GM12878 (cell line): ENCODE data around the gene NOL4L. TPM values are rescaled to one million over a fixed set of nuclear protein-coding genes. Genes with fewer than 3 reads are reported as not detected.

ENCODE experiments used
- ATAC-seq: fragments of 200-7000 bp; cut with Tn5 transposase; 3 replicates; pipeline ENCODE4 v1.9.1; 2020; ENCODE audit warnings: mild to moderate bottlenecking, moderate library complexity
- BruUV-seq: library from RNA; stranded (reverse); fragments of 400-500 nt; replicated peaks from 2 replicates; lab custom pipeline; 2021; lab: Mats Ljungman, UMichigan
- CTCF ChIA-PET: fragments of 300-600 bp; sonication (Branson Sonifier 250); formaldehyde crosslinking; extraction: SDS; loops from one replicate; lab custom pipeline; 2021; ENCODE audit warnings: inconsistent platforms; lab: Yijun Ruan, JAX
- POLR2A ChIA-PET: fragments of 350-600 bp; formaldehyde crosslinking; extraction: SDS; loops from one replicate; lab custom pipeline; 2021; ENCODE audit warnings: inconsistent platforms; lab: Charles Lee
- RAD21 ChIA-PET: fragments of 300-600 bp; sonication (Branson Sonifier 250); formaldehyde crosslinking; loops from one replicate; lab custom pipeline; 2023; ENCODE audit warnings: antibody characterized with exemption; ENCODE audit not compliant: unreplicated experiment; lab: Charles Lee
- SMC1A ChIA-PET: fragments of 300-600 bp; sonication (Branson Sonifier 250); formaldehyde crosslinking; loops from one replicate; lab custom pipeline; 2023; ENCODE audit not compliant: unreplicated experiment, uncharacterized antibody; lab: Charles Lee
- DNase-seq: peaks from one replicate; pipeline ENCODE4 v3.0.0-alpha.2; 2011; ENCODE audit warnings: low read depth, low spot score
- FAIRE-seq: peaks from 3 replicates; lab custom pipeline; 2011; peaks lifted over from hg19 to GRCh38; lab: Jason Lieb, UNC
- H2AFZ ChIP-seq: 2 replicates; pipeline ENCODE4 v1.6.0; 2011; ENCODE audit warnings: low read depth, low read length, control low read depth; ENCODE audit not compliant: control insufficient read depth
- H3K27ac ChIP-seq: 2 replicates; pipeline ENCODE4 v1.5.1; 2011; ENCODE audit warnings: control low read depth; ENCODE audit not compliant: control insufficient read depth, insufficient read depth
- H3K27me3 ChIP-seq, 2 experiments: replicated peaks in 1 of 2; 2 replicates each; pipeline versions ENCODE4 v1.6.0 to v1.6.1; 2011; ENCODE audit warnings: low read length in 1 of 2; ENCODE audit not compliant: control insufficient read depth in 2 of 2, insufficient read depth in 2 of 2
- H3K36me3 ChIP-seq, 2 experiments: 2 replicates each; pipeline ENCODE4 v1.5.1; 2011; ENCODE audit warnings: low read length in 1 of 2; ENCODE audit not compliant: control insufficient read depth in 2 of 2, insufficient read depth in 2 of 2
- H3K4me1 ChIP-seq: 2 replicates; pipeline ENCODE4 v1.6.1; 2011; ENCODE audit warnings: mild to moderate bottlenecking, low read length, moderate library complexity, mixed read lengths; ENCODE audit not compliant: control insufficient read depth, insufficient read depth
- H3K4me2 ChIP-seq: 2 replicates; pipeline ENCODE4 v1.6.0; 2011; ENCODE audit warnings: control low read depth; ENCODE audit not compliant: control insufficient read depth, insufficient read depth
- H3K4me3 ChIP-seq: fragments of 200-600 bp; sonication (generic); 2 replicates; pipeline ENCODE4 v1.5.1; 2016
- H3K79me2 ChIP-seq: 2 replicates; pipeline ENCODE4 v1.6.0; 2011; ENCODE audit warnings: low read length; ENCODE audit not compliant: control insufficient read depth, insufficient read depth
- H3K9ac ChIP-seq: 2 replicates; pipeline ENCODE4 v1.8.0; 2011; ENCODE audit warnings: low read length, control low read depth, mixed read lengths; ENCODE audit not compliant: control insufficient read depth, insufficient read depth
- H3K9me3 ChIP-seq: replicated peaks from 3 replicates; pipeline ENCODE4 v1.5.1; 2011; ENCODE audit warnings: mild to moderate bottlenecking, low read length; ENCODE audit not compliant: control insufficient read depth, insufficient read depth
- H4K20me1 ChIP-seq: 2 replicates; pipeline ENCODE4 v1.6.0; 2011; ENCODE audit not compliant: control insufficient read depth, insufficient read depth
- BCLAF1 ChIP-seq: fragments of 450-650 bp; IDR thresholded peaks from 2 replicates; pipeline ENCODE4 v1.6.1; 2017; ENCODE audit warnings: antibody characterized with exemption, mild to moderate bottlenecking, moderate library complexity
- BHLHE40 ChIP-seq, 2 experiments: fragments of 450-650 bp in 1 of 2; IDR thresholded peaks; 2 replicates each; pipeline ENCODE4 v1.6.1; 2011 to 2017; ENCODE audit warnings: low read depth in 2 of 2, borderline replicate concordance in 1 of 2, improper control_type of control experiment in 1 of 2, low read length in 1 of 2, mild to moderate bottlenecking in 1 of 2
- DPF2 ChIP-seq: fragments of 450-650 bp; IDR thresholded peaks from 2 replicates; pipeline ENCODE4 v1.6.1; 2017; ENCODE audit warnings: mild to moderate bottlenecking
- ETV6 ChIP-seq, 2 experiments: fragments of 450-650 bp in 1 of 2; IDR thresholded peaks in 1 of 2; conservative IDR thresholded peaks in 1 of 2; 2 replicates each; pipeline ENCODE4 v1.6.1; 2014; ENCODE audit warnings: antibody characterized with exemption in 1 of 2, borderline replicate concordance in 1 of 2, low read depth in 1 of 2, mild to moderate bottlenecking in 1 of 2, moderate library complexity in 1 of 2
- SPI1 ChIP-seq: IDR thresholded peaks from 2 replicates; pipeline ENCODE4 v1.6.1; 2011; ENCODE audit warnings: low read depth, mild to moderate bottlenecking, low read length, moderate library complexity, borderline replicate concordance; ENCODE audit not compliant: insufficient read depth
- TCF3 ChIP-seq: IDR thresholded peaks from 2 replicates; pipeline ENCODE4 v1.6.1; 2012; ENCODE audit warnings: low read depth, mild to moderate bottlenecking, low read length, borderline replicate concordance; ENCODE audit not compliant: insufficient read depth
- TCF7 ChIP-seq: IDR thresholded peaks from 2 replicates; pipeline ENCODE4 v1.6.1; 2014; ENCODE audit warnings: antibody characterized with exemption, borderline replicate concordance
- WGBS: methylation state at CpG from one replicate; pipeline ENCODE4 v1.1.6; 2016; ENCODE audit warnings: low lambda C conversion rate; ENCODE audit not compliant: insufficient replicate concordance, insufficient coverage; ENCODE audit errors: missing lambda C conversion rate; 5-methylcytosine and 5-hydroxymethylcytosine counted together
- in situ Hi-C: fragments of 300-500 bp; cut with MboI; formaldehyde crosslinking; loops from 9 replicates; pipeline ENCODE4 v1.14.3; 2018; ENCODE audit warnings: mixed read lengths
- intact Hi-C: fragments of 100-400 bp; cut with micrococcal nuclease; formaldehyde crosslinking; loops from one replicate; pipeline ENCODE4 v1.14.2; 2022; ENCODE audit not compliant: unreplicated experiment
- polyA plus RNA-seq, 11 experiments: library from polyadenylated mRNA; depleted of rRNA in 4 of 11; unstranded in 6 of 11; stranded (reverse) in 5 of 11; fragments of >200 nt; fragmentation: Nextera tagmentation in 4 of 11; fragmentation: Illumina TruSeq in 1 of 11; extraction: Ambion mirVana in 4 of 11; extraction: Trizol in 1 of 11; gene quantifications; 1 replicate in 1 of 11; 2 replicates in 10 of 11; pipeline versions ENCODE4 v1.2.1 to v1.2.3, GENCODE V29; 2011 to 2016; ENCODE audit warnings: inconsistent platforms in 2 of 11, missing spikeins in 2 of 11, low read depth in 1 of 11
- total RNA-seq, 4 experiments: library from RNA; depleted of rRNA in 3 of 4; stranded (reverse); fragments of >200 nt in 3 of 4; fragmentation: Illumina TruSeq in 1 of 4; extraction: Trizol in 1 of 4; gene quantifications; 2 replicates each; pipeline versions ENCODE4 v1.2.1 to v1.2.3, GENCODE V29; 2013 to 2021

Gene NOL4L
- total and polyA plus RNA-seq, 10 of the 15 experiments (the other 5 are each of a cell fraction or from before 2014, with no cell fraction given), result 2.3 to 24.0 (median 8.0) TPM

- ChIA-PET SMC1A (interaction anchor here (1.0 to 1.4 kb wide), 2 partner anchors 37 to 149 kb away, joined by 3 read pairs; no protein-coding TSS in a partner anchor), CTCF (interaction anchor here (0.9 to 4.2 kb wide), 4 partner anchors 10 to 149 kb away, joined by 3 to 29 read pairs (median 4); no protein-coding TSS in a partner anchor), RAD21 (interaction anchor here (1.8 kb wide), 1 partner anchor 106 kb away, joined by 8 read pairs; no protein-coding TSS in a partner anchor), POLR2A (interaction anchor here (0.5 to 2.0 kb wide), 2 partner anchors 106 to 379 kb away, joined by 5 to 6 read pairs; no protein-coding TSS in a partner anchor)
- Histone ChIP-seq H4K20me1 (no peaks in the 10 kb centered on the region), H3K4me1 (peaks cover 13% of the 10 kb centered on the region), H3K4me3 (no peak overlapping the region), H3K9ac (no peak overlapping the region), H2AFZ (no peak overlapping the region), H3K9me3 (no peaks in the 10 kb centered on the region), H3K79me2 (no peaks in the 10 kb centered on the region), H3K27ac (no peak overlapping the region), H3K4me2 (no peak overlapping the region), H3K27me3 (no peaks in the 10 kb centered on the region; a peak in 2 of 4 replicates), H3K36me3 (no peaks in the 10 kb centered on the region)
- no peak for DNase-seq
- BruUV-seq, result no TSS peak
- intact Hi-C loops, result no loop called here
- FAIRE-seq, result no peak
- WGBS, result 23% methylated on average over 7 of the region's 7 CpGs
- no peak for TF ChIP-seq ETV6 (conservative IDR thresholded peaks at IDR 0.05 in 1 of 2, IDR thresholded peaks at IDR 0.05 in 1 of 2; ENCODE audit: borderline replicate concordance in 1 of 2, low read depth in 1 of 2)
- in situ Hi-C loops, result no loop called here
- no peak for ATAC-seq
Observed at GRCh38 chr20:32628960-32629530, 43.9 kb upstream of the NOL4L start.

- POLR2A ChIA-PET, result interaction anchor here (0.6 to 2.0 kb wide), 3 partner anchors 104 to 201 kb away, joined by 4 to 6 read pairs (median 5); no protein-coding TSS in a partner anchor
- intact Hi-C loops (no loop called here), in situ Hi-C loops (no loop called here)
- H3K27me3 ChIP-seq, result no peaks in the 10 kb centered on the region; a peak in 2 of 4 replicates
- no peaks in the 10 kb centered on the region for H3K79me2 ChIP-seq
- H3K9me3 ChIP-seq, result no peaks in the 10 kb centered on the region
- H3K4me2 ChIP-seq, result peak overlapping the region; percentile 71
- no peak for FAIRE-seq
- SMC1A ChIA-PET, result interaction anchor here (1.0 to 2.0 kb wide), 8 partner anchors 16 to 130 kb away, joined by 3 to 7 read pairs (median 4); partner anchors contain the start of gene C20orf203
- BruUV-seq, result no TSS peak
- no peak overlapping the region for H3K27ac ChIP-seq
- H3K4me3 ChIP-seq, result 0 out of 2 replicates have a peak overlapping the region, but pooled peaks have one; percentile 20
- no peaks in the 10 kb centered on the region for H3K36me3 ChIP-seq
- H3K4me1 ChIP-seq, result peaks cover 13% of the 10 kb centered on the region
- 5% methylated on average over 23 of the region's 26 CpGs for WGBS
- peak; percentile 64 for ATAC-seq
- RAD21 ChIA-PET, result interaction anchor here (0.7 to 2.1 kb wide), 9 partner anchors 16 to 295 kb away, joined by 3 to 9 read pairs (median 4); no protein-coding TSS in a partner anchor
- 0 out of 2 replicates have a peak, but pooled peaks have one; percentile 12 for TF ChIP-seq DPF2
- TF ChIP-seq BCLAF1, result no peak
- no peak for TF ChIP-seq TCF3
- peak in 1 of 2 experiments; percentile 41; a peak in 2 of 4 replicates for TF ChIP-seq BHLHE40 (IDR thresholded peaks at IDR 0.05; ENCODE audit: borderline replicate concordance in 1 of 2, low read depth in 2 of 2, low read length in 1 of 2)
- TF ChIP-seq TCF7, result no peak
- TF ChIP-seq SPI1, result no peak
- H4K20me1 ChIP-seq, result no peaks in the 10 kb centered on the region
- no peak for DNase-seq
- H3K9ac ChIP-seq, result peak overlapping the region; percentile 50
- CTCF ChIA-PET, result interaction anchor here (0.6 to 4.2 kb wide), 9 partner anchors 10 to 156 kb away, joined by 3 to 29 read pairs (median 3); no protein-coding TSS in a partner anchor
- H2AFZ ChIP-seq, result peak overlapping the region; percentile 74; the same call in 1 of the 2 replicates
Observed at GRCh38 chr20:32626859-32627636, 41.9 kb upstream of the NOL4L start.
